SU-DHL-6 (cell line): ENCODE data around the gene DLG2.

Experiments used
- CTCF ChIP-seq: fragments of 200-600 bp; sonication (generic); IDR thresholded peaks from one replicate; pipeline ENCODE4 v1.5.1; 2017; ENCODE audit warnings: antibody characterized with exemption, mild to moderate bottlenecking, low read length, moderate library complexity; ENCODE audit not compliant: insufficient read depth, poor library complexity, severe bottlenecking
- EZH2phosphoT487 ChIP-seq: fragments of 200-600 bp; sonication (generic), shearing (Covaris generic); conservative IDR thresholded peaks from 2 replicates; pipeline ENCODE4 v1.6.1; 2018; ENCODE audit warnings: mild to moderate bottlenecking, antibody characterized with exemption, low read length, moderate library complexity, mixed read lengths

- no peak for TF ChIP-seq CTCF
- no peak for TF ChIP-seq EZH2phosphoT487
Measured at GRCh38 chr11:85406841-85407240, 220.3 kb downstream of the DLG2 start.
